GM19328 (cell line): ENCODE results near the gene GLRX2.

Experiments used
- ATAC-seq: cut with Tn5 transposase; IDR thresholded peaks from one replicate; pipeline ENCODE4 v1.9.1; 2021; ENCODE audit warnings: mild to moderate bottlenecking, moderate library complexity; ENCODE audit not compliant: unreplicated experiment

GLRX2 gene

GRCh38 chr1:193113258-193113991 lies 8.2 kb upstream of the GLRX2 start:
- no peak for ATAC-seq

- ATAC-seq = no peak
These were observed 6.5 kb upstream of the GLRX2 start for GRCh38 chr1:193111641-193112090.

- ATAC-seq = no peak
These were observed 5.7 kb upstream of the GLRX2 start for GRCh38 chr1:193110864-193111263.

- no peak for ATAC-seq
These were observed 5.0 kb upstream of the GLRX2 start for GRCh38 chr1:193110246-193110645.

GRCh38 chr1:193109619-193110018 lies 4.4 kb upstream of the GLRX2 start:
- no peak for ATAC-seq

GRCh38 chr1:193108471-193108870 lies 3.3 kb upstream of the GLRX2 start:
- no peak for ATAC-seq

GRCh38 chr1:193105821-193106177 lies 585 bp upstream of the GLRX2 start:
- ATAC-seq = no peak

GRCh38 chr1:193104502-193104906 lies 710 bp downstream of the GLRX2 start:
- ATAC-seq = peak; percentile 32

- no peak for ATAC-seq
These were observed 1.3 kb downstream of the GLRX2 start for GRCh38 chr1:193103759-193104501.

- no peak for ATAC-seq
These were observed 2.6 kb downstream of the GLRX2 start for GRCh38 chr1:193102662-193103061.

- no peak for ATAC-seq
These were observed 11.1 kb downstream of the GLRX2 start for GRCh38 chr1:193094112-193094511.

GRCh38 chr1:193090865-193091264 lies 14.3 kb downstream of the GLRX2 start:
- ATAC-seq = no peak

GRCh38 chr1:193087893-193088292 lies 17.3 kb downstream of the GLRX2 start:
- ATAC-seq = no peak

GRCh38 chr1:193086342-193086741 lies 18.9 kb downstream of the GLRX2 start:
- no peak for ATAC-seq

GRCh38 chr1:193085263-193085662 lies 20.0 kb downstream of the GLRX2 start:
- no peak for ATAC-seq

GRCh38 chr1:193083365-193084088 lies 21.7 kb downstream of the GLRX2 start:
- peak; percentile 98 for ATAC-seq

GRCh38 chr1:193079187-193079586 lies 26.0 kb downstream of the GLRX2 start:
- no peak for ATAC-seq

- no peak for ATAC-seq
These were observed 27.2 kb downstream of the GLRX2 start for GRCh38 chr1:193077991-193078390.

GRCh38 chr1:193070942-193071341 lies 34.3 kb downstream of the GLRX2 start:
- ATAC-seq = no peak

- ATAC-seq = no peak
These were observed 34.8 kb downstream of the GLRX2 start for GRCh38 chr1:193070386-193070753.

- ATAC-seq = no peak
These were observed 35.3 kb downstream of the GLRX2 start for GRCh38 chr1:193069748-193070385.
